ENCODE measurements around the gene SLC6A7.

- no peak for TF ChIP-seq EZH2 (IDR thresholded peaks at IDR 0.05; ENCODE audit: borderline replicate concordance, low read depth, low read length, poor library complexity, severe bottlenecking)
- no peak for TF ChIP-seq CTCF (conservative IDR thresholded peaks at IDR 0.05; ENCODE audit: low read depth, low read length)
Measured at GRCh38 chr5:150166037-150166649, 23.7 kb upstream of the SLC6A7 start.
